ENCODE measurements around the gene DCTN1.

GRCh38 chr2:74364533-74365505 is 15.3 kb downstream of the DCTN1 start:
- TF ChIP-seq POLR2A (IDR thresholded peaks at IDR 0.05) (no peak), CTCF (IDR thresholded peaks at IDR 0.05) (no peak)

Measured in uterus (tissue), 2 donors.